Activated CD4-positive, alpha-beta memory T cell treated with anti-CD3 and anti-CD28 coated beads for 36 hours (primary cell): ENCODE measurements around the gene GGNBP2. TPM values are rescaled to one million over a fixed set of nuclear protein-coding genes. Genes with fewer than 3 reads are reported as not detected.
"Not testable (repeated sequence)": the region's sequence is repeated elsewhere in the genome, so short reads cannot be mapped to it uniquely, and the experiment has no call there.

Source experiments
- CTCF ChIA-PET: fragments of 350-600 bp; sonication (Branson Sonifier 250); formaldehyde crosslinking; loops from one replicate; lab custom pipeline; 2021; ENCODE audit warnings: antibody characterized with exemption, inconsistent platforms; lab: Charles Lee
- POLR2A ChIA-PET: fragments of 350-600 bp; sonication (Branson Sonifier 250); formaldehyde crosslinking; loops from one replicate; lab custom pipeline; 2021; ENCODE audit warnings: antibody characterized with exemption; lab: Charles Lee
- DNase-seq: peaks from one replicate; pipeline ENCODE4 v3.0.0-alpha.2; 2020
- H3K27ac Mint-ChIP-seq: one replicate; pipeline ENCODE4 v1.8.0; 2021; ENCODE audit warnings: mixed read lengths
- H3K27me3 Mint-ChIP-seq: one replicate; pipeline ENCODE4 v1.8.0; 2021; ENCODE audit warnings: mixed read lengths
- H3K36me3 Mint-ChIP-seq: one replicate; pipeline ENCODE4 v1.8.0; 2021; ENCODE audit warnings: mixed read lengths
- H3K4me1 Mint-ChIP-seq: one replicate; pipeline ENCODE4 v1.8.0; 2021; ENCODE audit warnings: low read depth, mixed read lengths
- H3K4me3 Mint-ChIP-seq: one replicate; pipeline ENCODE4 v1.8.0; 2021; ENCODE audit warnings: mild to moderate bottlenecking, mixed read lengths
- H3K9me3 Mint-ChIP-seq: one replicate; pipeline ENCODE4 v1.8.0; 2021; ENCODE audit warnings: mixed read lengths
- intact Hi-C: fragments of 100-400 bp; cut with micrococcal nuclease; formaldehyde crosslinking; loops from one replicate; pipeline ENCODE4 v1.15.1; 2023
- total RNA-seq, 2 experiments: library from RNA; stranded (reverse); gene quantifications; one replicate each; pipeline ENCODE4 v1.2.3, GENCODE V29; 2021

GGNBP2 gene
- total RNA-seq, 2 experiments from 2014 or later, result 74.8 to 84.0 TPM

DNA sequence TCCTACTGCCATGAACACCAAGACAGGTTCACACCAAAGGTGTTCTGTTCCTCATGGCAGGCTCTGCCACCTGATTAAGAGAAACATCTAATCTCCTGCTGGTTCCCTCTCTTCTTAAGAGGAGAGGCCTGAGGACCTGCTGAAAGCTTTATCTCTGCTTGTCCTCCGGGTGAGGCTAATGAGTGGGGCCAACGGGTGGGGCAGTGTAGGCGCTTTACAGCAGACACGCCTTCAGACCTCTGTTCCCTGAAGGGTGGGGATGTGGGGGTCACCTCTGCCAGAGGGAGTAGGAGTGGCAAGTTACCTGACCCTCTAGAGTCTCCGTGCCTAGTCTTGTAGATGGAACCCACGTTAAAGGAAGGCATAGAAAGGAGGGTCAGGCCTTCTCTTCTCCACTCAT is 52.5 kb downstream of the GGNBP2 start:
- POLR2A ChIA-PET, result no interaction called here
- H3K27me3 Mint-ChIP-seq, result no peaks in the 10 kb centered on the region
- DNase-seq, result no peak
- H3K4me3 Mint-ChIP-seq, result no peak overlapping the region
- intact Hi-C loops, result no loop called here
- peaks cover 4% of the 10 kb centered on the region for H3K36me3 Mint-ChIP-seq
- no peak overlapping the region for H3K27ac Mint-ChIP-seq
- no peaks in the 10 kb centered on the region for H3K9me3 Mint-ChIP-seq
- H3K4me1 Mint-ChIP-seq, result peaks cover 18% of the 10 kb centered on the region
- CTCF ChIA-PET, result no interaction called here

DNA sequence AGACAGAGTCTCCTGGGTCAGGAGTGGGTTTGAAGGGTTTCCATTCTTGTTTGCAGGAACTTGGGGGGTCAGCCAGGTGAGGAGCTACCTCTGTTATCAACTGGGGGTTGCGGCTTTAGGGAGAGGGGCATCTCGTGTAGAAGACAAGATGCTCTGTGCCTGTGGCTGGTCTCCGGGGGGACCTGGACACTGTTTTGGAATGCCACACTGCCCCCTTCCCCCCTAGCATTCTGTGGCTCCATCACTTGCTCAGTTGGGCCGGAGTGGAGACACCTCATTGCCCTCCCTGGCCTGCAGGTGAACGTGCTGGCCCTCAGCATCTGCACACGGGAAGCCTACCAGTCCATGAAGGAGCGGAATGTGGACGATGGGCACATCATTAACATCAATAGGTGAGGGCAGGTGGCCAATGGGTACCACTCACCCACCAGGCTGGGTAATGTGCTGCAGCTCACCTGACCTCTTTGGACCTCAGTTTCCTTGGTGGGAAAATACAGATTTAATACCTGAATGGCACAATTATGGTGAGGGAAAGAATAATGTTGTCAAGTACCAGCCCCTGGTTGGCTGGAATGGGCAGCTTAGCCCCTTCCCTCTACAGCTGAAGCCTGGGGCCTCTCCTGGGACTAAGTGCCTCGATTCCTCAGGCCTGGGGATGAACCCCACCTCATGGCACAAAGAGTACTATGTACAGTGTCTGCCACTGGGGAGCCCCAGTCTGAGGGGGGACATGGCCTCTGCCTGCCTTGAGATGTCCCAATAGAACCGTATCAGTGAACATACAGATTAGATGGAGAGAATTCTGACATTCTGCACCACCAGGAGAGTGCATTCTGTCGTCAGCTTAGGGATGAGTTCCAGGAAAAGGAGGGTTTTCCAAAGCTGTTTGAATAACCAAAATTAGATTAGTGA is 53.4 kb downstream of the GGNBP2 start:
- H3K4me3 Mint-ChIP-seq, result no peak overlapping the region
- H3K36me3 Mint-ChIP-seq, result peaks cover 4% of the 10 kb centered on the region
- no peaks in the 10 kb centered on the region for H3K9me3 Mint-ChIP-seq
- POLR2A ChIA-PET, result no interaction called here
- intact Hi-C loops, result no loop called here
- no peak for DNase-seq
- CTCF ChIA-PET, result no interaction called here
- peaks cover 15% of the 10 kb centered on the region for H3K4me1 Mint-ChIP-seq
- H3K27ac Mint-ChIP-seq, result no peak overlapping the region
- no peaks in the 10 kb centered on the region for H3K27me3 Mint-ChIP-seq

DNA sequence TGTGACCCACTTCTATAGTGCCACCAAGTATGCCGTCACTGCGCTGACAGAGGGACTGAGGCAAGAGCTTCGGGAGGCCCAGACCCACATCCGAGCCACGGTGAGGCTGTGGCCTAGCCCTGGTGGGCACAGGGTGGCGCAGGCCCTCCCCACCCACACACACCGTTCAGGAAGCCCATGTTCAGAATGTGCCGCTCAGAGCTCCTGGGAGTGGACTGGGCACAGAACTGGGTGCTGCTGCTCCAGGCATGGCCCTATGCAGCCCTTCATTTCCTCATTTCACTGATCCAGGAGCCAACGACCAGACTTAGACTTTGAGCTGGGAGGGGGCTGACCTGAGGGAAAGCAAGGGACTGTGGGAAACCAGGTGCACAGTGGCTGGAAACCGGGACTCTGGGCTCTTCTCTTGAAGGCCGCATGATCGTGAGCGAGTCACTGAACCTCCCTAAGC is 54.3 kb downstream of the GGNBP2 start:
- no peaks in the 10 kb centered on the region for H3K9me3 Mint-ChIP-seq
- no peak overlapping the region for H3K4me3 Mint-ChIP-seq
- intact Hi-C loops, result no loop called here
- ChIA-PET CTCF (no interaction called here), POLR2A (no interaction called here)
- peaks cover 4% of the 10 kb centered on the region for H3K36me3 Mint-ChIP-seq
- H3K27ac Mint-ChIP-seq, result no peak overlapping the region
- no peaks in the 10 kb centered on the region for H3K27me3 Mint-ChIP-seq
- H3K4me1 Mint-ChIP-seq, result peaks cover 17% of the 10 kb centered on the region
- no peak for DNase-seq

DNA sequence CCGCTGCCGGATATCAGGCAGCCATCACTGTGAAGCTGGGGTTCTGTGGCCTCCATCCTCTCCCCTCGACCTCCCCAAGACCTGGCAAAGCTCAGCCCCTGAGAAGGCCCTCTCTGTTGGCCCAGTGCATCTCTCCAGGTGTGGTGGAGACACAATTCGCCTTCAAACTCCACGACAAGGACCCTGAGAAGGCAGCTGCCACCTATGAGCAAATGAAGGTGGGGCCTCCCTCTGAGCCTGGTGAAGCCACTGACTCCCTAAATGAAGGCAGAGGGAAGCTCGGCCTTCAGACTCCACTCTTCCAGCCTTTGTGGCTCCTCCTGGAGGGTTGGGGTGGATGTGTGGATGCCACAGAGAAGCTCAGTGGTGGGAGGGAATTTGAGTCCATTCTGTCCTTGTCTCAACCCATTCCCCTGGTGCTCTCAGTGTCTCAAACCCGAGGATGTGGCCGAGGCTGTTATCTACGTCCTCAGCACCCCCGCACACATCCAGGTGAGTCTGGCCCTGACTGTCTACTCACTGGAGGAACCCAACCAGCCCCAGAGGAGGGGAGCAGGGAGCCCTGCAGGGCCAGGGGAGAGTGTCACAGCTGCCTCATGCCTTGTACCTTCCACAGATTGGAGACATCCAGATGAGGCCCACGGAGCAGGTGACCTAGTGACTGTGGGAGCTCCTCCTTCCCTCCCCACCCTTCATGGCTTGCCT is 55.0 kb downstream of the GGNBP2 start:
- ChIA-PET CTCF (interaction anchor here (1.9 kb wide), 1 partner anchor 156 kb away, joined by 5 read pairs; no protein-coding TSS in a partner anchor), POLR2A (no interaction called here)
- Mint-ChIP-seq H3K4me1 (peaks cover 24% of the 10 kb centered on the region), H3K36me3 (peaks cover 9% of the 10 kb centered on the region), H3K9me3 (no peaks in the 10 kb centered on the region), H3K4me3 (no peak overlapping the region), H3K27me3 (no peaks in the 10 kb centered on the region), H3K27ac (no peak overlapping the region)
- DNase-seq, result no peak
- intact Hi-C loops, result no loop called here

DNA sequence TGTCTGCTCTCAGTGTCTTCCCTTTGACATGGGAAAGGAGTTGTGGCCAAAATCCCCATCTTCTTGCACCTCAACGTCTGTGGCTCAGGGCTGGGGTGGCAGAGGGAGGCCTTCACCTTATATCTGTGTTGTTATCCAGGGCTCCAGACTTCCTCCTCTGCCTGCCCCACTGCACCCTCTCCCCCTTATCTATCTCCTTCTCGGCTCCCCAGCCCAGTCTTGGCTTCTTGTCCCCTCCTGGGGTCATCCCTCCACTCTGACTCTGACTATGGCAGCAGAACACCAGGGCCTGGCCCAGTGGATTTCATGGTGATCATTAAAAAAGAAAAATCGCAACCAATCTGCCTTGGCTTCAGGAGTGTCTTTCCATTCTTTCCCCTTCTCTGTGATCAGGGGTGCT is 55.7 kb downstream of the GGNBP2 start:
- intact Hi-C loops, result no loop called here
- CTCF ChIA-PET, result interaction anchor here (0.6 to 4.4 kb wide), 5 partner anchors 8 to 155 kb away, joined by 3 to 35 read pairs (median 27); partner anchors contain the start of genes DHRS11, MYO19 and PIGW
- POLR2A ChIA-PET, result interaction anchor here (0.9 to 2.6 kb wide), 3 partner anchors 8 to 776 kb away, joined by 4 to 26 read pairs (median 13); partner anchors contain the start of genes DHRS11, MYO19 and PIGW
- H3K27ac Mint-ChIP-seq, result peak overlapping the region; percentile 79
- no peak for DNase-seq
- peaks cover 8% of the 10 kb centered on the region for H3K36me3 Mint-ChIP-seq
- peaks cover 29% of the 10 kb centered on the region for H3K4me1 Mint-ChIP-seq
- no peaks in the 10 kb centered on the region for H3K27me3 Mint-ChIP-seq
- peak overlapping the region; percentile 85 for H3K4me3 Mint-ChIP-seq
- H3K9me3 Mint-ChIP-seq, result no peaks in the 10 kb centered on the region

- H3K27me3 Mint-ChIP-seq, result no peaks in the 10 kb centered on the region
- no peak for DNase-seq
- CTCF ChIA-PET, result interaction anchor here (0.6 to 4.4 kb wide), 8 partner anchors 8 to 773 kb away, joined by 3 to 35 read pairs (median 20); partner anchors contain the start of genes DHRS11, MYO19 and PIGW
- POLR2A ChIA-PET, result interaction anchor here (0.8 to 2.6 kb wide), 6 partner anchors 9 to 776 kb away, joined by 3 to 26 read pairs (median 6); partner anchors contain the start of genes DHRS11, MYO19 and PIGW
- H3K36me3 Mint-ChIP-seq, result peaks cover 8% of the 10 kb centered on the region
- H3K4me1 Mint-ChIP-seq, result peaks cover 34% of the 10 kb centered on the region
- no peaks in the 10 kb centered on the region for H3K9me3 Mint-ChIP-seq
- peak overlapping the region; percentile 79 for H3K27ac Mint-ChIP-seq
- peak overlapping the region; percentile 85 for H3K4me3 Mint-ChIP-seq
- intact Hi-C loops, result loop anchor here (1.0 kb wide), 1 partner anchor 65 kb away; no protein-coding TSS in a partner anchor
These were observed 56.2 kb downstream of the GGNBP2 start for GRCh38 chr17:36600936-36601302.

DNA sequence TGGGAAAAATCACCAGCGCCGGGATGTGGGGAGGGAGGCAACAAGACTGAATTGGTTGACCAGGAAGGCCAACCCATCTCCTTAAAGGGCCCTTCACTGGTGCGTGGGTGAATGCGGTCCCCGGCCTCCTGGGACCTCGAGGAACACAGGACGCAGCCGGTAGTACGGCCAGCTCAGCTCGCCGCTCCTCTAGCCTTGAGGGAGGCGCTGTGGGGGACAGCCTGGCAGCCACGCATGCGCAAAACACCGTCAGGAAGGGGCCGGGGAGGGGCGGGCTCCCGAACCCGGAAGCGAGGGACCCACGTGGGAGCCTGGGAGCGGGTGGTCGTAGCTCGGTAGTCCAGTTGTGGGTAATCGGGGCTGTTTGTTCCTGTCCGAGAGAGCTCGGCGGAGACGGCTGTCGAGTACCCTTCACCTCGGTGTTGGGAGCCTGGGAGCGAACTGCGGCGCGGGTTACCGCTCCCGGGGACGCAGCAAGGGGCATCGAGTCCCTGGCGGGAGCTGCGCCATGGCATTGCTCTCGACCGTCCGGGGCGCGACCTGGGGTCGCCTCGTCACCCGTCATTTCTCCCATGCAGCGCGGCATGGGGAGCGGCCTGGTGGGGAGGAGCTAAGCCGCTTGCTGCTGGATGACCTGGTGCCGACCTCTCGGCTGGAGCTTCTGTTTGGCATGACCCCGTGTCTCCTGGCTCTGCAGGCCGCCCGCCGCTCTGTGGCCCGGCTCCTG is 56.7 kb downstream of the GGNBP2 start, which contains the start of gene MRM1:
Gene MRM1, plus strand, starts transcription at position 281 of the 727 bp plus-strand sequence. Its CDS starts 228 bp downstream, at position 509.
- peaks cover 35% of the 10 kb centered on the region for H3K4me1 Mint-ChIP-seq
- peak; percentile 93 for DNase-seq
- H3K4me3 Mint-ChIP-seq, result peak within 1 kb of the TSS; percentile 85
- no peaks in the 10 kb centered on the region for H3K9me3 Mint-ChIP-seq
- H3K27ac Mint-ChIP-seq, result peak within 1 kb of the TSS; percentile 79
- H3K36me3 Mint-ChIP-seq, result peaks cover 7% of the 10 kb centered on the region
- ChIA-PET POLR2A (interaction anchor here (0.8 to 2.6 kb wide), 9 partner anchors 9 to 775 kb away, joined by 3 to 26 read pairs (median 4); partner anchors contain the start of genes DHRS11, MYO19 and PIGW), CTCF (interaction anchor here (0.6 to 4.4 kb wide), 23 partner anchors 9 to 890 kb away, joined by 3 to 35 read pairs (median 5); partner anchors contain the start of genes DHRS11, MYO19 and PIGW)
- no peaks in the 10 kb centered on the region for H3K27me3 Mint-ChIP-seq
- intact Hi-C loops, result loop anchor here (1.0 to 2.0 kb wide), 3 partner anchors 55 to 121 kb away; no protein-coding TSS in a partner anchor

DNA sequence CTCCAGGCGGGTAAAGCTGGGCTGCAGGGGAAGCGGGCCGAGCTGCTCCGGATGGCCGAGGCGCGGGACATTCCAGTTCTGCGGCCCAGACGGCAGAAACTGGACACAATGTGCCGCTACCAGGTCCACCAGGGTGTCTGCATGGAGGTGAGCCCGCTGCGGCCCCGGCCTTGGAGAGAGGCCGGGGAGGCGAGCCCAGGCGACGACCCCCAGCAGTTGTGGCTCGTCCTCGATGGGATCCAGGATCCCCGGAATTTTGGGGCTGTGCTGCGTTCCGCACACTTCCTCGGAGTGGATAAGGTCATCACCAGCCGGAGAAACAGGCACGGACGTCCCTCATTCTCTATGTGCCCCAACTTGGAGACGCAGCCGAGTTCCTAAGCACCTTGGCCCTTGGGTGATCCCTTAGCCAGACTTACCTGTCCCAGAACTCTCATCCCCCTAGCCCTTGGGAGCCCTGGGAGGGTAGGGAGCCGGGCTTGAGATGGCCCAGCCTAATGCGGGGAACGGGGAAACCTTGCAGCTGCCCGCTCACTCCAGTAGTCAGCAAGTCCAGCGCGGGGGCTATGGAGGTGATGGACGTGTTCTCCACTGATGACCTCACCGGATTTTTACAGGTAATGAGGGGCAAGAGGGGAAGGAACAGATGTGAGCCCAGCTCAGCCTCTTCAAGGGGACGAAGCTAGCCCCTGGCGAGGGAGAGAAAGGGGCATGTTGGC is 57.5 kb downstream of the GGNBP2 start:
- no peaks in the 10 kb centered on the region for H3K9me3 Mint-ChIP-seq
- no peaks in the 10 kb centered on the region for H3K27me3 Mint-ChIP-seq
- peak; percentile 22 for DNase-seq
- ChIA-PET CTCF (interaction anchor here (0.7 to 4.4 kb wide), 39 partner anchors 9 to 889 kb away, joined by 3 to 35 read pairs (median 4); partner anchors contain the start of genes AATF, DHRS11, MYO19 and PIGW), POLR2A (interaction anchor here (0.7 to 2.6 kb wide), 9 partner anchors 8 to 631 kb away, joined by 3 to 26 read pairs (median 4); partner anchors contain the start of genes DHRS11, GGNBP2, MYO19 and PIGW)
- intact Hi-C loops, result loop anchor here (2.0 kb wide), 2 partner anchors 55 to 121 kb away; no protein-coding TSS in a partner anchor
- H3K4me1 Mint-ChIP-seq, result peaks cover 35% of the 10 kb centered on the region
- peak overlapping the region; percentile 85 for H3K4me3 Mint-ChIP-seq
- peaks cover 7% of the 10 kb centered on the region for H3K36me3 Mint-ChIP-seq
- peak overlapping the region; percentile 79 for H3K27ac Mint-ChIP-seq

GRCh38 chr17:36602924-36603384 is 58.2 kb downstream of the GGNBP2 start:
- Mint-ChIP-seq H3K27ac (no peak overlapping the region), H3K9me3 (no peaks in the 10 kb centered on the region), H3K4me1 (peaks cover 37% of the 10 kb centered on the region), H3K4me3 (peak overlapping the region; percentile 85), H3K36me3 (peaks cover 9% of the 10 kb centered on the region), H3K27me3 (no peaks in the 10 kb centered on the region)
- ChIA-PET CTCF (interaction anchor here (0.6 to 4.4 kb wide), 37 partner anchors 8 to 795 kb away, joined by 3 to 35 read pairs (median 4); partner anchors contain the start of genes AATF, DHRS11, MYO19 and PIGW), POLR2A (interaction anchor here (0.7 to 2.6 kb wide), 5 partner anchors 11 to 630 kb away, joined by 3 to 26 read pairs (median 6); partner anchors contain the start of genes DHRS11, GGNBP2, MYO19 and PIGW)
- intact Hi-C loops, result loop anchor here (2.0 kb wide), 2 partner anchors 56 to 120 kb away; no protein-coding TSS in a partner anchor
- peak; percentile 82 for DNase-seq

- POLR2A ChIA-PET, H3K27ac Mint-ChIP-seq: not testable (repeated sequence)
- peaks cover 44% of the 10 kb centered on the region for H3K4me1 Mint-ChIP-seq
These were observed 60.3 kb downstream of the GGNBP2 start for GRCh38 chr17:36605028-36605427.

More at GRCh38 chr17:36605028-36605427, 60.3 kb downstream of the GGNBP2 start:
- CTCF ChIA-PET, result interaction anchor here (0.6 kb wide), 1 partner anchor 53 kb away, joined by 3 read pairs; no protein-coding TSS in a partner anchor
- H3K9me3 Mint-ChIP-seq, intact Hi-C loops, DNase-seq, H3K4me3 Mint-ChIP-seq, H3K27me3 Mint-ChIP-seq: not testable (repeated sequence)
- H3K36me3 Mint-ChIP-seq, result peaks cover 10% of the 10 kb centered on the region
